Measurements from ENCODE around the gene APOBEC3F.
"Not testable (repeated sequence)": the region's sequence is repeated elsewhere in the genome, so short reads cannot be mapped to it uniquely, and the experiment has no call there.

Gene APOBEC3F

DNA sequence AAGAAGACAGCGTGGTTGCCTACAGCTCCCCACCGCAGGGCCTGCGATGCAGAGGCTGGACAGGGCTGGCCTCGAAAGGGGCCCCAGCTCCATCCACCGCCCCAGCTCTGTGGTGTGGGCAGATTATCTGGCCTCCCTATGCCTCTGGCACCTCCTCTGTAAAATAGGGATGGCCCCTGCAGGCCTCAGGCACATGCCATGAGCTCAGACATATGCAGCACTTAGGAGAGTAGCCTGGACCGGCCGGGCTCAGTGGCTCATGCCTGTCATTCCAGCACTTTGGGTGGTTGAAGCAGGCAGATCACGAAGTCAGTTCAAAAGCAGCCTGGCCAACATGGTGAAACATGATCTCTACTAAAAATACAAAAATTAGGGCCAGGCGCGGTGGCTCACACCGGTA lies 12.4 kb upstream of the APOBEC3F start:
- DNase-seq: no peak

DNA sequence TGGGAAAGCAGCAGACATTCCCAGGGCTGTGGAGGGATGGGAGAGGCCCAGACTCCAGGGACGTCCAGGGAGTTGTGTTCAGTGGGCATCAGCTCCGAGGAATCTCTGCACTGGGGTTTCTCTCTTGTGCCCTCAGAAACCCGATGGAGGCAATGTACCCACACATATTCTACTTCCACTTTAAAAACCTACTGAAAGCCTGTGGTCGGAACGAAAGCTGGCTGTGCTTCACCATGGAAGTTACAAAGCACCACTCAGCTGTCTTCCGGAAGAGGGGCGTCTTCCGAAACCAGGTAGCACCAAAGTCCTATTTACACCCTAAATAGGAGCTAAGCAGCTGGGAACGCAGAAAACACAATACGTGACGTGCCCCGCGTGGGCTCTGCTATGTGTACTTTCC lies 11.4 kb upstream of the APOBEC3F start:
- no peak for DNase-seq

GRCh38 chr22:39030705-39031104 lies 10.0 kb upstream of the APOBEC3F start:
- DNase-seq: no peak

GRCh38 chr22:39031434-39032295 lies 9.0 kb upstream of the APOBEC3F start:
- DNase-seq: not testable (repeated sequence)

GRCh38 chr22:39037071-39037470 lies 3.6 kb upstream of the APOBEC3F start:
- not testable (repeated sequence) for DNase-seq

DNA sequence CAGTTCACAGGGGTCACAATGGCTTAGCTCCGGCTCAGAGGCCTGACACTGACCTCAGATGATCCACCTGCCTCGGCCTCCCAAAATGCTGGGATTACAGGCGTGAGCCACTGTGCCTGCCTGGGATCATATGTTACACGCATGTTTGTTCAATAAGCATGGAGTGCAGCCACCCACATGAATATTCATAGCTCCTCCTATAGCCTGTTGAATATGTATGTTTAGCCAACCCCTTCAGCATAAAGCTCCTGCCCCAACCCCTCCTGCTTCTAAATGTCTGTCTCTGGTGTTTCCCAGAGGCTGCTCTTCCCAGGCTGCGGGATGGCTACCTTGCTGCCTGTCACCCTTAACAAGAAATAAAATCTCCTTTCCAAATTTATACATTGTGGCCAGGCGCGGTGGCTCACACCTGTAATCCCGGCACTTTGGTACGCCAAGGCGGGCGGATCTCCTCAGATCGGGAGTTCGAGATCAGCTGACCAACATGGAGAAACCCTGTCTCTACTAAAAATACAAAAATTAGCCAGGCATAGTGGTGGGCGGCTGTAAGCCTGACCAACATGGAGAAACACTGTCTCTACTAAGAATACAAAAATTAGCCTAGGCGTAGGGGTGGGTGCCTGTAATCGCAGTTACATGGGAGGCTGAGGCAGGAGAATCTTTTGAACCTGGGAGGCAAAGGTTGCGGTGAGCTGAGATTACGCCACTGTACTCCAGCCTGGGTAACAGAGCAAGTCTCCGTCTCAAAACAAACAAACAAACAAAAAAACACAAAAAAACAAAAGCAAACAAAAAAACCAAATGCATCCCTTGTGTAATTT lies 1.1 kb upstream of the APOBEC3F start:
- DNase-seq: no peak

DNA sequence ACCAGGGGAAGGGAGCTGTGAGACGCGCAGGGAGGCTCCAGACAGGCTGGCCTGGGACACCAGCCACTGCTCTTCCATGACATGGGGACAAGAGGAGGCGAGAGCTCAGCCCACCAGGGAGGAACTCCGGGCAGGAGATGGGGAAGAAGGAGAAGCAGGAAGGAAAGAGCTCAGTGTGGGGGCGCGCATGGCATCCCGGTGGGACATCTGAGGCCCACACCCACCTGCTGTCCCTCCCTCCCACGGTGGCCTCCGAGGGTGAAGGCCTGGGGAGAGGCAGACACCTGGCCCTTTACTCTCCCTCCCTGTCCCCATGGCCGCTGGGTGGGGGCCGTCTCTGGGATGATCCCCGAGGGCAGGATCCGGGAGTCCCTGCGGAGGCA lies 518 bp upstream of the APOBEC3F start:
- DNase-seq: not testable (repeated sequence)

- no peak for DNase-seq
Observed at GRCh38 chr22:39041908-39042307, 1.2 kb downstream of the APOBEC3F start.

GRCh38 chr22:39043063-39043462 lies 2.4 kb downstream of the APOBEC3F start:
- not testable (repeated sequence) for DNase-seq

DNA sequence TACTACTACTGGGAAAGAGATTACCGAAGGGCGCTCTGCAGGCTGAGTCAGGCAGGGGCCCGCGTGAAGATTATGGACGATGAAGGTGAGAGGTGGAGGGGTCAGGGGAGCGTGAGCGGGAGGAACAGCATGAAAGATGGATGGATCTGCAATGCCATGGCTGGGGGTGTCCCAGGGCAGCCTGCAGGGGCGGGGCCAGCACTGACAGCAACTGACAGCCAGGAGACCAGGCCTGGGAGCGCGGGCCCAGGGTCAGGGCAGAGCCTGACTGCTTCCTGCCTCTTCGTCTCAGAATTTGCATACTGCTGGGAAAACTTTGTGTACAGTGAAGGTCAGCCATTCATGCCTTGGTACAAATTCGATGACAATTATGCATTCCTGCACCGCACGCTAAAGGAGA lies 4.5 kb downstream of the APOBEC3F start:
- not testable (repeated sequence) for DNase-seq

- not testable (repeated sequence) for DNase-seq
Observed at GRCh38 chr22:39049486-39049885, 8.8 kb downstream of the APOBEC3F start.

DNA sequence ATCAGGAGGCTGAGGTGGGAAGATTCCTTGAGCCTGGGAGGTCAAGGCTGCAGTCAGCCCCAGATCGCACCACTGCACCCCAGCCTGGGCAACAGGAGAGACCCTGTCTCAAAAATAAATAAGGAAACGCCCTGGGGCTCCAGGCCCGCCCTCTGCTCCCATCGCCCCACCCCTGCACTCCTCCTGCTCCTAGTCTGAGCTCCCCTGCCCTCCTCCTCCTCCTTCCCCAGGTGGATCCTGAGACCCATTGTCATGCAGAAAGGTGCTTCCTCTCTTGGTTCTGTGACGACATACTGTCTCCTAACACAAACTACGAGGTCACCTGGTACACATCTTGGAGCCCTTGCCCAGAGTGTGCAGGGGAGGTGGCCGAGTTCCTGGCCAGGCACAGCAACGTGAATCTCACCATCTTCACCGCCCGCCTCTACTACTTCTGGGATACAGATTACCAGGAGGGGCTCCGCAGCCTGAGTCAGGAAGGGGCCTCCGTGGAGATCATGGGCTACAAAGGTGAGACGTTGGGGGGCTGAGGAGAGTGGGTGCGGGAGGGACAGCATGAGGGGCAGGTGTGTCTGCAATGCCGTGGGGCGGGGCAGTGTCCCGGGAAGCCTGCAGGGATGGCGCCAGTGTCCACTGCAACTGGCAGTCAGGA lies 11.3 kb downstream of the APOBEC3F start:
- not testable (repeated sequence) for DNase-seq

GRCh38 chr22:39055658-39056057 lies 15.0 kb downstream of the APOBEC3F start:
- no peak for DNase-seq

- DNase-seq: not testable (repeated sequence)
Observed at GRCh38 chr22:39061290-39061689, 20.6 kb downstream of the APOBEC3F start.

DNA sequence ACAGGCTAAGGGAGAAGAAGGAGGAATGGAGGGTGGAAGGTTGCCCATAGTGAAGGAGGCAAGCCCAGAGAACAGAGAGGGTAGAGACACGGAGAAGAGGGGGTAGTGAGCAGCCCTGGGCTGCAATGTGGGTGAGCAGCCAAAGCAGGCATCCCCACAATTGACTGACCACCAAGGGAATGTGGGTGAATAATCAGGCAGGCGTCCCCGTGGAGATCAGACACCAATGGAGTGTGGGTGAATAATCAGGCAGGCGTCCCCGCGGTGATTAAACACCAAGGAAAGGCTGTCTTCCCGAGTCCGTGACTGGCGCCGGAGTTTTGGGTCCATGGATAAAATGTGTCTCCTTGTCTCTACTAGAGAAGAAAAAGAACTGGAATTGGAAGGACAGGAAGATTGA lies 21.3 kb downstream of the APOBEC3F start:
- not testable (repeated sequence) for DNase-seq

GRCh38 chr22:39063904-39064303 lies 23.2 kb downstream of the APOBEC3F start:
- not testable (repeated sequence) for DNase-seq

GRCh38 chr22:39066442-39067276 lies 26.0 kb downstream of the APOBEC3F start:
- not testable (repeated sequence) for DNase-seq

- DNase-seq: no peak
Observed at GRCh38 chr22:39068033-39068785, 27.5 kb downstream of the APOBEC3F start.

- no peak for DNase-seq
Observed at GRCh38 chr22:39070186-39070585, 29.5 kb downstream of the APOBEC3F start.

DNA sequence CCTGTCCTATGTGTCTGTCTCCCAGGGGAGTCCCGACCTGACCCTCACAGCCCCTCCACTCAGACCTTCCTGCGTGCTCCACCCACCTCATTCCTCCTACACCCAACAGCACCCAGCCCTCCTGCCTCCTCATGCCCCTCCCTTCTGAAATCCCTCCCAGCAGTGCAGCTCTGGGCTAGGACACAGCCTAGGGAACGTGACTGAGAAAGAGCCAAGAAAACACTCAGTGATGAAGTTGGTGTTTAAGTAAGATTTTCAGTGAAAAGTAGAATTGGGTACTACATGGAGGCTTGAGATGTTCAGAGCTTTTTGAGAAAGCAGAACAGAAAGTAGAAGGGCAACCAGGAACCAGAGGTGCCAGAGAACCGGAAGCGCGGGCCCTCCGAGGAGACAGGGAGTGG lies 31.9 kb downstream of the APOBEC3F start:
- not testable (repeated sequence) for DNase-seq

- DNase-seq: no peak
Observed at GRCh38 chr22:39073981-39074380, 33.3 kb downstream of the APOBEC3F start.

All from NCI-H187 (cell line).